ENCODE results near the gene TMEM191B.
"Not testable (repeated sequence)": the region's sequence is repeated elsewhere in the genome, so short reads cannot be mapped to it uniquely, and the experiment has no call there.

TMEM191B gene

DNA sequence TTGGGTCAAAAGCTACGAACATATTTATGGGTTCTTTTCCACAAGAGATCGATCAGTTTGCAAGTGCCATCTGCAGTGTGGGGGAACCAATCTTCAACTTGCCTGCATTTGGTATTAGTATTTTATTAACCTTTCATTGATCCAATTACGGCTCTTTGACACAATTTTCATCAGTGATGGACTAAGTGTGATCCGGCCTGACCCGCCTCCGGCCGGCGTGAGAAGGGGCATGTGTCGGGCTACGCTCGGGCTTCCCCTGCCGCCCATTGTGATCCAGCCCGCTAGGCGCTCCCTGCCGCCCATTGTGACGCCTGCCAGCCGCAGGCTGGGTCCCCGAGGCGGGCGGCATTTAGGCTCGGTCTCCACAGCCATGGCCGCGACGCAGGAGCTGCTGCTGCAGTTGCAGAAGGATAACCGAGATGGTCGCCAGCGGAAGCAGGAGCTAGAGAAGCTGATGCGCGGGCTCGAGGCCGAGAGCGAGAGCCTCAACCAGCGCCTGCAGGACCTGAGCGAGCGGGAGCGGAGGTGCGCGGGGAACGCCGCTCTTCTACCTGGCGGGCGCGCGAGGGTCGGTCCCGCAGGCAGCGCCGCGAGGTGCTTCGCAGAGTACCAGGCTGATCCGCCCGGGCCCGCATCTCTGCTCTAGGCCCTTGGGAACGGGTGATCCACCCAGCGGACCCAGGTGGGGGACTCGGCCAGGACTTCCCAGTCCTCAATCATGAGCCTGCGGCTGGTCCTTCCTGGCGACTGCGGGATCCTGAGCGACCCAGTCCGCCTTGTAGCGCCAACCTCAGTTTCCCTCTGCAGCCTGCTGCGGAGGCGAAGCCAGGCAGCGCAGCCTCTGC is at the start of gene TMEM191B:
TMEM191B (plus strand) TSS at position 51 of the 845 bp plus-strand sequence; CDS start at position 230, 179 bp downstream.
- peak within 1 kb of the TSS; percentile 38 for H3K4me3 ChIP-seq (replicated peaks; ENCODE audit: low read depth, low read length)
- DNase-seq (ENCODE audit: low read depth), result not testable (repeated sequence)

DNA sequence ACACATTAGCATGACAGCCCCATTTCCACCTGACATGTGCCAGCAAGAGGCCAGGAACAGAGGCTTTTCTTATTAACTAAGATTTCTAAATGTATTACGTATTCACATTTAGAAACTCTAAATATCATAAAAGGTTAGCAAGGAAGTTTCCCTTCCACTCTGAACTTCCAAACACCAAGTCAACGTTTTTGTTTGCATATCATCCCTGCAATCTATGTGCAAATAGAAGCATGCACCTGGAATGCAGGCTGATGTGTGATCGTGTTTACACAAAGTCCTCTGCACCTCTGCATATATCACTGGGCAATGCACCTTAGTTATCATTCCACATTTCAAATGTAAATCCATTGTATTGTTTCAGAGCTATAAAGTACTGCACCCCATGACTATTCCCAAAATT is 31.4 kb upstream of the TMEM191B start:
- not testable (repeated sequence) for H3K4me3 ChIP-seq (replicated peaks; ENCODE audit: low read depth, low read length); DNase-seq (ENCODE audit: low read depth)

DNA sequence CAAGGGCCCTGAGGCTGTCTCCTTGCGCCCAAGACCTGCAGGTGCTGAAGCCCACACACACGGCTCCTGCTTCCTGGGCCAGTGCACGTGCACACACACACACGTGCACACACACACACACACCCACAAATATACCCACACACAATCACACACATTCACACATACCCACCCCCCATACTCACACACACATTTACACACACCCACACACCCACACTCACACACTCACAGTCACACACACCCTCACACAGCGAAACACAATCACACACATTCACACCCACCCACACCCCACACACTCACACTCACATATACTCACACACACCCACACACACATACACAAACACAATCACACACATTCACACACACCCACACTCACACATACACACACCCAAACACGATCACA is 16.3 kb upstream of the TMEM191B start:
- DNase-seq (ENCODE audit: low read depth); H3K4me3 ChIP-seq (replicated peaks; ENCODE audit: low read depth, low read length): not testable (repeated sequence)

DNA sequence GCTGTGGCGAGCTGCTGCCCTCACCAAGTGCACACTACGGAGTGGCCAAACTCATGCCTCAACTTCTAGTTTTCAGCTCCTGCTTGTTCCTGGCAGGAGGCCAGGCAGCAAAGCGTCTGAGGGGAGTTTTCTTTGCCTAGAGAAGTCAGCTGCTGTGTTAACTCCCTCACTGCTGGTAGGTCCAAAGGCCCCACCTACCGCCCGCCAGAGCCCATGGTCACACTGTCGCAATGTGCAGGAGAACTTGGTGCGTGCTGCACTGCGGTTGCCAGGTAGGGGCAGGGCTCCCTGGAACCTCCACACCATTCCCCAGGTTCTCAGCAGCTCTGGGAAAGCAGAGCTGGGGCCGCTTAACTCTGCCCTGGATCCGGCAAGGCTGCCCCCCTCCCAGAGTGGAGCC is 15.2 kb upstream of the TMEM191B start:
- DNase-seq (ENCODE audit: low read depth); H3K4me3 ChIP-seq (replicated peaks; ENCODE audit: low read depth, low read length): not testable (repeated sequence)

DNA sequence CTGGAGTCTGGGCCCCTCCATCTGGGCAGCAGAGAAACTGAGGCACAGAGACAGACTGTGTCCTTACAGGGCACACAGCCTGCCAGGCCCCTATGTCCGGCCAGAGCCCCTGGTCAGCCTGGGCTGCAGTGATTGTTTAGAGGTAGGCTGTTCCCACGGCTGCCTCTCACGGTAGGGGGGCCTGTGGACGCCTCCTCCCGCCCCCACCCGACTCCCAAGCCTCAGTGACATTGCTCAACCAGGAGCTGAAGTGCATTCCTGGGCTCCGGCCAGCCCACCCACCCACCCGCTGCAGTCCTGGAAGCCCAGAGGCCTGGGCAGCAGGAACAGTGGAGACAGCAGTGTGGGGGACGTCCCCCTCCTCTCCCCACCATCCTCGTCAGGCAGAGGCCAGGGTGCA is 14.1 kb upstream of the TMEM191B start:
- not testable (repeated sequence) for H3K4me3 ChIP-seq (replicated peaks; ENCODE audit: low read depth, low read length); DNase-seq (ENCODE audit: low read depth)

DNA sequence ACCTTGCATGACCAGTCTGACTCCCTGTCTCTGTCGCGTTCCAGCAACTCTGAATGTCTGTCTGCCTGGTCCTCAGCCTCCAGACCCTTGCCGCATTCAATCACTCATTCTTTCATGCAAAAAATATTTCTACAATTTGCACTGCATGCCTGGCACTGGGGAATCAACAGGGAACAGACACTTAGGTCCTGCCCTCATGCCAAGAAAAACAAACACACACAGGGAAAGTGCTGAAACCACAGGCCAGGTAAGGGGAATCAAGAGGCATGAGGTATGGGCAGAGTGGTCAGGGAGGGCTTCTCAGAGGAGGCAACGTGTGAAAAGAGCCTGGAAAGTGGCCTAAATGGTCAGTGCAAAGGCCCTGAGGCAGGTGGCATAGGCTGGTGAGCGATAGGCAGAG is 9.5 kb upstream of the TMEM191B start, which contains the start of gene GGTLC3:
GGTLC3 (minus strand) TSS at position 101 of the 400 bp plus-strand sequence. CDS start 264 bp downstream, outside the sequence.
- not testable (repeated sequence) for DNase-seq (ENCODE audit: low read depth); H3K4me3 ChIP-seq (replicated peaks; ENCODE audit: low read depth, low read length)

DNA sequence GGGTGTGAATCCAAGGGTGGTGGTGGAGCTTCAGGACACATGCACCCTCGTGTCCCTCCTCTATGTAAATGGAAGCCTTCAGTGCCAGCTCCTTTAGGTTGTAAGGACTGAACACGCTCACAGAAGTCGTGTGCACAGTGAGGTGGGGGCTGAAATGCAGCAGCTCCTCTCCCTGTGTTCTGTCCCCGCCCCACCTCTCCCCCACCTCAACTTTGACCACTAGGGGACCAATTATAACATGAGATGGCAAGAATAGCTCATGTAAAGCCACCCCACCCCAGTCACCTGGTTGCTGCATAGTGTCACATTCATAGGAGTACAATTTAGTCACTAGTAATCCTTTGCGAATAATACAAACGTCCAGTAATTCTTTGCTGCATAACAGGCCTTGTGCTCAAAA is 4.8 kb upstream of the TMEM191B start:
- H3K4me3 ChIP-seq (replicated peaks; ENCODE audit: low read depth, low read length); DNase-seq (ENCODE audit: low read depth): not testable (repeated sequence)

DNA sequence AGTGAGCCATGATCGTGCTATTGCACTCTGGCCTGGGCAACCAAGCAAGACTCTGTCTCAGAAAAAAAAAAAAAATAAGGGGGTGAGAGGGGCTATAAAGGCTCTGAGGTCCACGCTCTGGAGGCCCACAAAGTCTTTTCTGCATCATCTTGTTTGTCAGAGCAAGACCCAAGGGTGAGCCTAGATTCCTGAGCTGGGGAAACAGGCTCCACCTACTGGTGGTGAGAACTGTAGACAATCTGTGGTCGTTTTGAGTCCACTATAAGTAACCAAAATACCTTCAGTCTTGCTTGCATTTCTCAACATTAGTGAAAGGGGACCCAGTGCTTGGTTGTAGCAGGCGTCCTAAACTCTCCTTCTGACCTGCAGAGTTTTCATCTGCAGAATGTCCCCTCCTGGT is 4.3 kb upstream of the TMEM191B start:
- not testable (repeated sequence) for DNase-seq (ENCODE audit: low read depth); H3K4me3 ChIP-seq (replicated peaks; ENCODE audit: low read depth, low read length)

DNA sequence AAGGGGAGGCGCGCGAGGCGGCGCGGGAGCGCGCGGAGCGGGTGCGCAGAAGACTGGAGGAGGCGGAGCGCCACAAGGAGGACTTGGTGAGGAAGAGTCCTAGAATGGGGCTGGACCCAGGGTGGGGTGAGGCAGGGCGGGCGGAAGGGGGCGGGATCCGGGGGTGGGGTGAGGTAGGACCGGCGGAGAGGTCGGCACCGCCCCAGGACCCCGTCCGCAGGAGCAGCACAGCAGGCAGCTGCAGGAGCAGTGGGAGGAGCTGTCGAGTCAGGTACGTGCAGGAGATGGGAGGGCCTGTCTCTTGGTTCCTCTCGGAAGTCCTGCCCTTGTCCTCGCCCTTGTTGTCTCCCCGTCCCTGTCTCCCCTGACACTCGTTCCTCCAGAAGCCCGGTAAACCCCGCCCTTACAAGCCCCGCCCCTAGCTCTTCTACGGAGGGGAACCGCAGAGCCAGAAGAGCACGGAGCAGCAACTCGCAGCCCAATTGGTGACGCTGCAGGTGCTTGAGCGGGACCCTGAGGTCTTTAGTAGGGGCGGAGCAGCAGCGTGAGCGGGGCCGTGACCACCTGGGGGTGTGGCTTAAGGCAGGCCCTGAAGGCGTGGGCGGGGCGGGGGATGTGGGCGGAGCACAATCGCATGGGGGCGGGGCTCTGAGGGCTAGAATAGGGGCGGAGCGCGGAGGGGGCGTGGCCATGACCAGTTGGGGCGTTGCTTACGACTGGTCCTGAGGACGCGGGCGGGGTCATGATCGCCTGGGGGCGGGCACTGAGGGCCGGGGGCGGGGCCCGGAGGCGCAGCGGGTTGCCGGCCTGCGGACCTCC is 1.2 kb downstream of the TMEM191B start:
- DNase-seq (ENCODE audit: low read depth), result peak; percentile 86
- H3K4me3 ChIP-seq (replicated peaks; ENCODE audit: low read depth, low read length), result peak overlapping the region; percentile 38

DNA sequence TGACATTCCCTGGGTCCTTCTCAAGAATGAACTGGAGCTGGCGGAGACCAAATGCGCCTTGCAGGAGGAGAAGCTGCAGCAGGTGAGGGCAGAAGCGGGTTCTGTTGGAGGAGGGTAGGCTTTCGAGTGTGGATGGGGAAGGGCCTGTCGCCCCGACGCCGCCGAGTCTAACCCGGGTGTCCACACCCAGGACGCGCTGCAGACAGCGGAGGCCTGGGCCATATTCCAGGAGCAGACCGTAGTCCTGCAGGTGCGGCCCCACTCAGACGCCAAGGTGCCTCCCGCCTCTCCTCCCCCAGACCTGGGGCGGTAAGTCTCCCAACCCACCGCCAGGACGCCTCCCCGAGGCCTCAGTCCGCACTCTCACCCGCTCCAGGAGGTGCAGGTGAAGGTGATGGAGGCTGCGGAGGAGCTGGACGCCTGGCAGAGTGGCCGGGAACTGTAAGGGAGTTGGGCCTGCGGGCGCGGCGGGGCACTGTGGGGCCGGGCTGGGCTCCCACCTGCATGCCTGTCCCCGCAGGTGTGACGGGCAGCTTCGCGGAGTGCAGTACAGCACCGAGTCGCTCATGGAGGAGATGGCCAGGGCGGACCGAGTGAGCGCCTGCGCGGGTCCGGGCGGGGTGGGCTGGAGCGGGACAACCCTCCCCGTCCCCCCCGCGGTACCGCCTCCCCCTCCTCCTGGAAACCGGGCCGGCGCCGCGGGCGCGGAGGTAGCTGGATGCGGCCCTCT is 2.0 kb downstream of the TMEM191B start:
- H3K4me3 ChIP-seq (replicated peaks; ENCODE audit: low read depth, low read length); DNase-seq (ENCODE audit: low read depth): not testable (repeated sequence)

DNA sequence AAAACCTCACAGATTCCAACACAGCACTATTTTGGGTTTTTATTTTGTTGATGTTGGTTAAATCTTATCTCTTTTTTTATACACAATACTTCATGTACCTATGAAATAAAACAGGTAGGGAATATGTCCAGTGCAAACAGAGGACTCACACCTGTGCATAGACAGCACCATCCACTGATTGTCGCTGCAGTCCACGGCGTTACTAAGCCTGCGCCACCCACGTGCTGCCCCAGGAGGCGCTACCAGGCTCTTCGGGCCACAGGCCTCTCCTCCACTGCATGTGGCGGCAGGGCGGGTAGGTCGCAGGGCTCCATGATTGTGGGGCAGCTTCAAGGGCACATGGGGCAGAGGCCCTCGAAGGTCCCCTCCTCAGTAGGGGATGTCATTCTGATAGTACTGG is 6.0 kb downstream of the TMEM191B start:
- not testable (repeated sequence) for H3K4me3 ChIP-seq (replicated peaks; ENCODE audit: low read depth, low read length); DNase-seq (ENCODE audit: low read depth)

DNA sequence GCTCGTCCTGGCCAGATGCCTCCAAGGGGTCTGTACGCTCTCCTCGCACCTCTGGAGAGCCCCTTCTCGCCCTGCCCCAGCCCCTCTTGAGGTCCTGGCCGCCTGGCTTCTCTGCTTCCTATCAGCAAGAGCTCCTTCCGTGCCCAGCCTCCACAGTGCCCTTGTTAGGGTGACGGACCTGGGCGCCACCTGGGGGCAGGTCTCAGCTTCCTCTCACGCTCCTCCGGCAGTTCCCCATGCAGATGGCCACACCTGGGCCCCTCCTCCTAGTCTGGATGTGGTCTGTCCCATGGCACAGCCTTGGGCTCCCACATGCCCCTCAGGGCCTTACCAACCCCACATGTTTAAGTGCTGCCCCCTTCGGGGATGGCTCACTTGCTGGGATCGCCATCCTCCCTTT is 6.7 kb downstream of the TMEM191B start:
- not testable (repeated sequence) for DNase-seq (ENCODE audit: low read depth); H3K4me3 ChIP-seq (replicated peaks; ENCODE audit: low read depth, low read length)

DNA sequence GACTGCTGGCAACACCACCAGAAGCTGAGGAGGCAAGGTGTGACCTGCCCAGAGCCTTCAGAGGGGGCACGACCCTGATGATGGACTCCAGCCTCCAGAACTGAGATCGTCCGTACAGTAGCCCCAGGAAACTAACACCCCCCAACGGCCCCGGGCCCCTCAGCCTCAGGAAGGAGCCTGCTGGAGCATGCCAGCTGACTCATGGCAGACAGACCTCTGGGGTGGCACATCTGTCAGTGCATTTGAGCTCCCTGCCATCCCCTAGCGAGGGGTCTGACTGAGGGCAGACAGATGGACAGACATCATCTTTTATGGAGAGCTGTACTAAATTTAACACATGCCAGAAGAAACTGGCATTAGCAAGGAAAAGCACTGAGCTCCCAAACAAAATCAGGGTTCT is 12.4 kb downstream of the TMEM191B start:
- DNase-seq (ENCODE audit: low read depth); H3K4me3 ChIP-seq (replicated peaks; ENCODE audit: low read depth, low read length): not testable (repeated sequence)

DNA sequence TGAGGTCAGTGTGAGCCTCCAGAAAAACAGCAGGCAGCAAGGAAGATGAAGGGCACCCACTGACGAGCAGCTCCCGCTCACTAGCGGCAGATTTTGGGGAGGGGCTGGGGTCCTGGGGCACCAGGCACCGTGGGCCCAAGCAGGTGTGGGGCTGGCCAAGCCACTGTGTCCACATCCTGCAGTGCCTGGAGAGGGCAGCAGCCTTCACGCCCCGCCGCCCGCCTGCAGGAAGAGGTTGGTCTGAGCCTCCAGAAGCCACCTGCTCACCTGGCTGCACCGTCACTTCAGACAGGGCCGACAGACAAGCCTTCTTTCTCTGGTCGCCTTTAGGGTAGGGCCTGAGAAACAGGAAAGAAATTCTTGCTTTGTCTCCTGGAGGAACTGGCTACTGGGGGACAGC is 15.8 kb downstream of the TMEM191B start:
- DNase-seq (ENCODE audit: low read depth); H3K4me3 ChIP-seq (replicated peaks; ENCODE audit: low read depth, low read length): not testable (repeated sequence)

DNA sequence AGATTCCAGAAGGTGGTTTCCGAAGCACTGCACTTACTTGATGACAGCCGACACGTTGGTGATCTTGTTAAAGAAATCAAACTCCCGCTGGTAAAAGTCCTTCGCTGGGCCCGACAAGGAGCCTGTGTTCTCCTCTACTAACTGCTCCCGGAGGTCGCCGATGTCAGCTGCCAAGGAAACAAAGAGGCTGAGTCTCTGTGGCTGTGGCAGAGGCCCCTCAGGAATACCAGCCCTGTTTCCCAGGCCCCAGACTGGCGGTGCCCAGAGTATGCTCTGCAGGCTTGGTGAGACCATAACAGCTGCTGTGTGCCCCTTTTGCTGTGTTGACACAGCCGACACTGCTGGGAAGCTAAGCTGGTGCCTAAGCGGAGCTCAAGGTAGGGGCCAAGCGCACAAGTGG is 17.0 kb downstream of the TMEM191B start:
- H3K4me3 ChIP-seq (replicated peaks; ENCODE audit: low read depth, low read length), result not testable (repeated sequence)

DNA sequence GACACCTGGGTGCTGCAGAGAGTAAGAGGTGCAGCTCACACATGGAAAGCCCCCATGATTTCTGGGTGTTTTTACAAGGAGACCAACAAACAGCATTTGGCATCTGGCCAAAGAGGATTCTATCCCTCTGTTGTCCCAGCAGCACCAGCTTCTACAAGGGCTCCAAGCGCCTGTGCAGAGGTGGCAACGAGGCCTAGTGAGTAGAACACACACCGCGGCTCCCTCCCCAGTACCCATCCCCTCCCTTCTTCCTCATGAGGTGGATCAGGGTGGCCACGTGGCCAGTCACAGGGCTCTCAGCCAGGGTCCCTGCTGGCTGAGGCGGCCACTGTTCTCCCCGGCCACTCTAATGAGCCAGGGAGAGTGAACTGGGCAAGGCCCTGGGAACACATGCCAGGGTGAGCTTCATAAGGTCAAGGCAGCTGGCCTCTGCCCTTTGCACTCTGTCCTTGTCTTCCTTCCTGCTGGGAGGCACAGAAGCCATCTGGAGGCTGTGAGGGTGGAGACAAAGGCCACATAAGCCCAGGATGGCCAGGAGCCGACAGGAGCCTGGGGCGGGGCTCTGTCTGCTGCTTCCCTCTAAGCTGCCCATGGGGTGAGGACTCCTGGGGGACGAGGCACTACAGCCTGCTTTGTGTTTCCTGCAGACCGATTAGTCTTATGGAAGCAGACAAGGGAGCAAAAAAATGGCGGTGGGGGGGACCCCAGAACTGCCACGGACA is 22.0 kb downstream of the TMEM191B start:
- H3K4me3 ChIP-seq (replicated peaks; ENCODE audit: low read depth, low read length); DNase-seq (ENCODE audit: low read depth): not testable (repeated sequence)

More for the DNA sequence above, 17.0 kb downstream of the TMEM191B start:
- DNase-seq (ENCODE audit: low read depth), result not testable (repeated sequence)

DNA sequence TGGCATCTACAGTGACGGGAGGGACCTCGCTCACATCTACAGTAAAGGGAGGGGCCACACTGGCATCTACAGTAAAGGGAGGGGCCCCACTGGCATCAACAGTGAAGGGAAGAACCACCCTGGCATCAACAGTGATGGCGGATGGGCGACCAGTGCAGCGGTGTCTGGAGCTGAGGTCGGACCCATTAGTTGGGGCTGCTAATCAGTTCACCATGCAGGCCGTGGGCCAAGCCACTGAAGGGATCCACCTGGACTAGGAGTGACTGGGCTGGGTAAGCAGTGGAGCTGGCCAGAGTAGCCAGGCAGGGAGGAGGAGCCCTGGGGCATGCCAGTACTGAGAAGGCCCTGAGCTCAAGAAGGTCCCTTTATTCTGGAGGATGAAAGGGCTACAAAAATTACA is 23.4 kb downstream of the TMEM191B start:
- DNase-seq (ENCODE audit: low read depth); H3K4me3 ChIP-seq (replicated peaks; ENCODE audit: low read depth, low read length): not testable (repeated sequence)
